Colonic mucosa (tissue), 4 donors: ENCODE results near the gene TOR4A. TPM values are rescaled to one million over a fixed set of nuclear protein-coding genes. Genes with fewer than 3 reads are reported as not detected.

ENCODE experiments used
- DNase-seq: peaks from one replicate; pipeline ENCODE4 v3.0.0-alpha.2; 2020
- H3K27ac ChIP-seq: fragments of 200-600 bp; one replicate; pipeline ENCODE4 v1.8.0; 2021
- H3K27me3 ChIP-seq: fragments of 200-600 bp; one replicate; pipeline ENCODE4 v1.8.0; 2021
- H3K36me3 ChIP-seq: fragments of 200-600 bp; one replicate; pipeline ENCODE4 v1.8.0; 2021
- H3K4me1 ChIP-seq: fragments of 200-600 bp; one replicate; pipeline ENCODE4 v1.8.0; 2021; ENCODE audit warnings: mild to moderate bottlenecking
- H3K4me3 ChIP-seq: fragments of 200-600 bp; one replicate; pipeline ENCODE4 v1.8.0; 2021
- H3K9ac ChIP-seq, 2 donors: one replicate each; pipeline ENCODE4 v1.7.0; 2013; ENCODE audit warnings: control low read depth in 2 of 2, low read depth in 2 of 2, low read length in 2 of 2
- H3K9me3 ChIP-seq: fragments of 200-600 bp; one replicate; pipeline ENCODE4 v1.8.0; 2021
- intact Hi-C: fragments of 100-400 bp; cut with DNase I; formaldehyde crosslinking; loops from one replicate; pipeline ENCODE4 v1.14.1; 2022
- total RNA-seq, 2 donors: library from RNA; stranded (reverse); fragmentation: NEBNext Ultra II Directional in 1 of 2; extraction: Animal tissue kit (Norgen Biotek cat#: 25700) in 1 of 2; gene quantifications; one replicate each; pipeline ENCODE4 v1.2.1, GENCODE V29; 2021
- TF ChIP-seq, protein P1 (sequence below): fragments of 200-600 bp; IDR thresholded peaks from one replicate; pipeline ENCODE4 v1.8.0; 2022; ENCODE audit warnings: antibody characterized with exemption, mild to moderate bottlenecking
- donor health status: healthy.
- donor health status: DM: no; HTN: no; CAD: no.
- donor health status: DM: no; HTN: no; CAD: no.

Gene TOR4A
- total RNA-seq, 2 donors from 2014 or later, result 57.1 to 63.9 TPM

DNA sequence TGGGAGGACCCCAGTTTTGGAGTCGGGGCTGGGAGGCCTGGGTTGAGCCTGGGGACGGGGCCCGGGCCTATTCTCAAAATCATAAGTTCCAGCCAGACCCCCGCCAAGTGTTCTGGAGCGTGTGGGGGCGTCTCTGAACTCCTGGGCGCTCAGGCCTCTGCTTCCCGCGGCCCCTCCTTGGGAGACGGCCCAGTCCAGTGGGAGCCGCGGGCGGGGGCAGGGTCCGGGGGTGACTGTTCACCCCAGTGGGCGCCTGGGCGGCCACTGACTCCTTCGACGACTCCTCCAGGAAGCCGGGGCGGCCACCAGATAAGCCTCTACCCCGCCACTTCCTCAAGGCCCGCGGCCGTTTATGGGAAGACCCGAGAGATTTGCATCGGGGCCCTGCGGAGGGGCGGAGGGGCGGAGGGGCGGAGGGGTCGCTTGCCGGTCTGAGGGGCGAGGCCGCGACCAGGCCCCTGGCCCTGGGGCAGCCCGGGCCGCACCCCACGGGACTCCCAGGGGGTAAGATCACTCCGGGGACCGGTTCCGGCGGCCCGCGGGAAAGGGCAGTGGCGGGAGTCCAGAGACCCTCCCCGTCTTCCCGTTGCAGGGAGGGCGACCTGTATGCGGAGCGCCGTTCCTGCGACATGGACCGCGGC lies 655 bp downstream of the TOR4A start:
- peak; percentile 48 for DNase-seq
- H3K4me1 ChIP-seq, result peaks cover 15% of the 10 kb centered on the region
- intact Hi-C loops, result no loop called here
- no peaks in the 10 kb centered on the region for H3K9me3 ChIP-seq
- peak overlapping the region; percentile 84 to 97 for H3K9ac ChIP-seq
- H3K27me3 ChIP-seq, result no peaks in the 10 kb centered on the region
- no peaks in the 10 kb centered on the region for H3K36me3 ChIP-seq
- TF ChIP-seq, protein P1, sequence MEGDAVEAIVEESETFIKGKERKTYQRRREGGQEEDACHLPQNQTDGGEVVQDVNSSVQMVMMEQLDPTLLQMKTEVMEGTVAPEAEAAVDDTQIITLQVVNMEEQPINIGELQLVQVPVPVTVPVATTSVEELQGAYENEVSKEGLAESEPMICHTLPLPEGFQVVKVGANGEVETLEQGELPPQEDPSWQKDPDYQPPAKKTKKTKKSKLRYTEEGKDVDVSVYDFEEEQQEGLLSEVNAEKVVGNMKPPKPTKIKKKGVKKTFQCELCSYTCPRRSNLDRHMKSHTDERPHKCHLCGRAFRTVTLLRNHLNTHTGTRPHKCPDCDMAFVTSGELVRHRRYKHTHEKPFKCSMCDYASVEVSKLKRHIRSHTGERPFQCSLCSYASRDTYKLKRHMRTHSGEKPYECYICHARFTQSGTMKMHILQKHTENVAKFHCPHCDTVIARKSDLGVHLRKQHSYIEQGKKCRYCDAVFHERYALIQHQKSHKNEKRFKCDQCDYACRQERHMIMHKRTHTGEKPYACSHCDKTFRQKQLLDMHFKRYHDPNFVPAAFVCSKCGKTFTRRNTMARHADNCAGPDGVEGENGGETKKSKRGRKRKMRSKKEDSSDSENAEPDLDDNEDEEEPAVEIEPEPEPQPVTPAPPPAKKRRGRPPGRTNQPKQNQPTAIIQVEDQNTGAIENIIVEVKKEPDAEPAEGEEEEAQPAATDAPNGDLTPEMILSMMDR, result no peak
- peak overlapping the region; percentile 55 for H3K4me3 ChIP-seq
- peak overlapping the region; percentile 90 for H3K27ac ChIP-seq

GRCh38 chr9:137278721-137279711 lies 1.5 kb downstream of the TOR4A start:
- intact Hi-C loops, result no loop called here
- peak overlapping the region; percentile 55 for H3K4me3 ChIP-seq
- H3K27me3 ChIP-seq, result no peaks in the 10 kb centered on the region
- H3K4me1 ChIP-seq, result peaks cover 15% of the 10 kb centered on the region
- H3K36me3 ChIP-seq, result no peaks in the 10 kb centered on the region
- no peak for DNase-seq
- H3K27ac ChIP-seq, result peak overlapping the region; percentile 90
- TF ChIP-seq, protein P1, result no peak
- no peaks in the 10 kb centered on the region for H3K9me3 ChIP-seq
- peak overlapping the region; percentile 84 to 97 for H3K9ac ChIP-seq

- no peak overlapping the region for H3K9ac ChIP-seq
These were observed 2.4 kb downstream of the TOR4A start for GRCh38 chr9:137279741-137280473.

GRCh38 chr9:137280474-137281344 lies 3.2 kb downstream of the TOR4A start:
- H3K27ac ChIP-seq, result no peak overlapping the region
- no peaks in the 10 kb centered on the region for H3K27me3 ChIP-seq
- peak; percentile 39 for DNase-seq
- no peaks in the 10 kb centered on the region for H3K9me3 ChIP-seq
- intact Hi-C loops, result no loop called here
- TF ChIP-seq, protein P1, result peak; percentile 16
- H3K4me1 ChIP-seq, result peaks cover 15% of the 10 kb centered on the region
- H3K9ac ChIP-seq, result no peak overlapping the region
- no peak overlapping the region for H3K4me3 ChIP-seq
- H3K36me3 ChIP-seq, result no peaks in the 10 kb centered on the region

More at GRCh38 chr9:137279741-137280473, 2.4 kb downstream of the TOR4A start:
- Histone ChIP-seq H3K9me3 (no peaks in the 10 kb centered on the region), H3K27ac (no peak overlapping the region), H3K4me3 (no peak overlapping the region), H3K27me3 (no peaks in the 10 kb centered on the region), H3K4me1 (peaks cover 15% of the 10 kb centered on the region), H3K36me3 (no peaks in the 10 kb centered on the region)
- intact Hi-C loops, result no loop called here
- TF ChIP-seq, protein P1, result no peak
- DNase-seq, result no peak
